Fibroblast of skin of scalp (primary cell): ENCODE data around the gene LIN7A.
"Not testable (repeated sequence)": the region's sequence is repeated elsewhere in the genome, so short reads cannot be mapped to it uniquely, and the experiment has no call there.

Source experiments
- DNase-seq: peaks from one replicate; pipeline ENCODE4 v3.0.0-alpha.2; 2013

The LIN7A gene

GRCh38 chr12:80920006-80920405, 17.7 kb downstream of the LIN7A start:
- no peak for DNase-seq

GRCh38 chr12:80917651-80918050, 20.1 kb downstream of the LIN7A start:
- DNase-seq, result no peak

GRCh38 chr12:80912901-80913770, 24.6 kb downstream of the LIN7A start:
- DNase-seq, result no peak

GRCh38 chr12:80909370-80909769, 28.4 kb downstream of the LIN7A start:
- no peak for DNase-seq

GRCh38 chr12:80902711-80903110, 35.0 kb downstream of the LIN7A start:
- DNase-seq, result no peak

GRCh38 chr12:80901661-80902060, 36.1 kb downstream of the LIN7A start:
- DNase-seq, result no peak

- no peak for DNase-seq
Measured at GRCh38 chr12:80895240-80895639, 42.5 kb downstream of the LIN7A start.

- DNase-seq, result no peak
Measured at GRCh38 chr12:80894179-80894578, 43.6 kb downstream of the LIN7A start.

- DNase-seq, result peak; percentile 72
Measured at GRCh38 chr12:80892597-80893445, 44.9 kb downstream of the LIN7A start.

- no peak for DNase-seq
Measured at GRCh38 chr12:80884651-80885050, 53.1 kb downstream of the LIN7A start.

GRCh38 chr12:80881106-80881505, 56.6 kb downstream of the LIN7A start:
- no peak for DNase-seq

GRCh38 chr12:80878452-80878851, 59.3 kb downstream of the LIN7A start:
- DNase-seq, result not testable (repeated sequence)

- peak; percentile 87 for DNase-seq
Measured at GRCh38 chr12:80877721-80878265, 59.9 kb downstream of the LIN7A start.

- DNase-seq, result no peak
Measured at GRCh38 chr12:80872053-80872452, 65.7 kb downstream of the LIN7A start.

GRCh38 chr12:80869264-80869663, 68.5 kb downstream of the LIN7A start:
- no peak for DNase-seq

- no peak for DNase-seq
Measured at GRCh38 chr12:80868576-80868975, 69.2 kb downstream of the LIN7A start.

GRCh38 chr12:80867941-80868340, 69.8 kb downstream of the LIN7A start:
- DNase-seq, result no peak

GRCh38 chr12:80864046-80864735, 73.5 kb downstream of the LIN7A start:
- peak; percentile 47 for DNase-seq

GRCh38 chr12:80862531-80862930, 75.2 kb downstream of the LIN7A start:
- peak; percentile 53 for DNase-seq

GRCh38 chr12:80861641-80862378, 75.9 kb downstream of the LIN7A start:
- peak; percentile 74 for DNase-seq

- no peak for DNase-seq
Measured at GRCh38 chr12:80860928-80861327, 76.8 kb downstream of the LIN7A start.

GRCh38 chr12:80860206-80860605, 77.5 kb downstream of the LIN7A start:
- no peak for DNase-seq
